Measurements from ENCODE around the gene GABARAPL2.

DNA sequence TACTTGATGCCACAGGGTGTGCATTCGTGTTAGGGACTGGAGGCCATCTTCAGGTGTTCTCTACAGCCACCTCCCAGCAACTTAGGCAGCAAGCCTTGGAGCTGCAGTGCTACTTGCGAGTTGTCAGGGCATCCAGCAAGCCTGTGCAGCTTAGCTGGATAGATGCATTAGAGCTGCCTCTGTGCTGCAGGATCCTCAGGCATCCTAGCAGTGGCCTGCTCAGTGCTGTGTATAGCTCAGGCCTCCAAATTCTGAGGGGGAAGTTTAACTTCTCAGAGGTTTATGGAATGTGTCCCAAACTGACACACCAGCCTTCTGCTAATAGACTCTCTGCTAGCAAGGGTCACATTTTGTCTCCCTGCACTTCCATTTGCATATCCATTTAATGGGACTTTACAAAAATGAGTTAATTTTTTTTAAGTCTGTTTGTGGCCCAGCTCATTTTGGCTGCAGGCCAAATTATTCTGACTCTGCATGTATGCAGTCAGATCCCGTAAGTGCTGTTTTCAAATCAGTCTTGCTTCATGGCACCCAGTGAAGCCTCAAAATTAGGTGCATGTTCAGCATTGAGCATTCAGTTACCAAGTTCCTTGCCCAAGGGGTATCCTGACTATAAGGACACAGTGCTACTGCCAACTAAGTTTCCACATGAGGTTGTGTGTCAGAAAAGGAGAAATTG lies 6.8 kb downstream of the GABARAPL2 start:
- TF ChIP-seq, protein P1, sequence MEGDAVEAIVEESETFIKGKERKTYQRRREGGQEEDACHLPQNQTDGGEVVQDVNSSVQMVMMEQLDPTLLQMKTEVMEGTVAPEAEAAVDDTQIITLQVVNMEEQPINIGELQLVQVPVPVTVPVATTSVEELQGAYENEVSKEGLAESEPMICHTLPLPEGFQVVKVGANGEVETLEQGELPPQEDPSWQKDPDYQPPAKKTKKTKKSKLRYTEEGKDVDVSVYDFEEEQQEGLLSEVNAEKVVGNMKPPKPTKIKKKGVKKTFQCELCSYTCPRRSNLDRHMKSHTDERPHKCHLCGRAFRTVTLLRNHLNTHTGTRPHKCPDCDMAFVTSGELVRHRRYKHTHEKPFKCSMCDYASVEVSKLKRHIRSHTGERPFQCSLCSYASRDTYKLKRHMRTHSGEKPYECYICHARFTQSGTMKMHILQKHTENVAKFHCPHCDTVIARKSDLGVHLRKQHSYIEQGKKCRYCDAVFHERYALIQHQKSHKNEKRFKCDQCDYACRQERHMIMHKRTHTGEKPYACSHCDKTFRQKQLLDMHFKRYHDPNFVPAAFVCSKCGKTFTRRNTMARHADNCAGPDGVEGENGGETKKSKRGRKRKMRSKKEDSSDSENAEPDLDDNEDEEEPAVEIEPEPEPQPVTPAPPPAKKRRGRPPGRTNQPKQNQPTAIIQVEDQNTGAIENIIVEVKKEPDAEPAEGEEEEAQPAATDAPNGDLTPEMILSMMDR (IDR thresholded peaks at IDR 0.05; ENCODE audit: low read depth, low read length): no peak
- no peak for TF ChIP-seq EZH2phosphoT487 (IDR thresholded peaks at IDR 0.05; ENCODE audit: low read depth)
